Measurements from ENCODE around the gene TSPAN7.

GRCh38 chrX:38620623-38621022 lies 59.3 kb downstream of the TSPAN7 start:
- TF ChIP-seq CTCF (conservative IDR thresholded peaks at IDR 0.05 in 1 of 2, IDR thresholded peaks at IDR 0.05 in 1 of 2; ENCODE audit: low read depth in 1 of 2, low read length in 2 of 2), result no peak
- TF ChIP-seq EZH2 (IDR thresholded peaks at IDR 0.05; ENCODE audit: low read length, missing control alignments), result no peak
